Stomach (tissue), 4 donors: ENCODE results near the gene CACNA2D3.

ENCODE experiments used
- POLR2A ChIP-seq, 4 donors: fragments of 450-650 bp; IDR thresholded peaks; one replicate each; pipeline ENCODE4 v1.6.1; 2016; ENCODE audit warnings: antibody characterized with exemption in 4 of 4, control low read depth in 2 of 4, mild to moderate bottlenecking in 1 of 4, moderate library complexity in 1 of 4
- POLR2AphosphoS5 ChIP-seq, 3 donors: sonication (generic); formaldehyde crosslinking; IDR thresholded peaks; one replicate each; pipeline ENCODE4 v1.6.1; 2016; ENCODE audit warnings: antibody characterized with exemption in 3 of 3
- TF ChIP-seq, protein P1 (sequence below), 7 experiments: fragments of 450-650 bp in 4 of 7; fragments of 200-600 bp in 3 of 7; sonication (generic) in 3 of 7; IDR thresholded peaks; one replicate each; pipeline ENCODE4 v1.5.1; 2016 to 2019; ENCODE audit warnings: antibody characterized with exemption in 7 of 7, control low read depth in 2 of 7, mild to moderate bottlenecking in 1 of 7

- TF ChIP-seq, protein P1, sequence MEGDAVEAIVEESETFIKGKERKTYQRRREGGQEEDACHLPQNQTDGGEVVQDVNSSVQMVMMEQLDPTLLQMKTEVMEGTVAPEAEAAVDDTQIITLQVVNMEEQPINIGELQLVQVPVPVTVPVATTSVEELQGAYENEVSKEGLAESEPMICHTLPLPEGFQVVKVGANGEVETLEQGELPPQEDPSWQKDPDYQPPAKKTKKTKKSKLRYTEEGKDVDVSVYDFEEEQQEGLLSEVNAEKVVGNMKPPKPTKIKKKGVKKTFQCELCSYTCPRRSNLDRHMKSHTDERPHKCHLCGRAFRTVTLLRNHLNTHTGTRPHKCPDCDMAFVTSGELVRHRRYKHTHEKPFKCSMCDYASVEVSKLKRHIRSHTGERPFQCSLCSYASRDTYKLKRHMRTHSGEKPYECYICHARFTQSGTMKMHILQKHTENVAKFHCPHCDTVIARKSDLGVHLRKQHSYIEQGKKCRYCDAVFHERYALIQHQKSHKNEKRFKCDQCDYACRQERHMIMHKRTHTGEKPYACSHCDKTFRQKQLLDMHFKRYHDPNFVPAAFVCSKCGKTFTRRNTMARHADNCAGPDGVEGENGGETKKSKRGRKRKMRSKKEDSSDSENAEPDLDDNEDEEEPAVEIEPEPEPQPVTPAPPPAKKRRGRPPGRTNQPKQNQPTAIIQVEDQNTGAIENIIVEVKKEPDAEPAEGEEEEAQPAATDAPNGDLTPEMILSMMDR (IDR thresholded peaks at IDR 0.05): no peak
- TF ChIP-seq POLR2A (IDR thresholded peaks at IDR 0.05): no peak
- no peak for TF ChIP-seq POLR2AphosphoS5 (IDR thresholded peaks at IDR 0.05)
These were observed 185.3 kb downstream of the CACNA2D3 start for GRCh38 chr3:54307566-54308180.
